ENCODE measurements around the gene CDC25B.

CDC25B gene

GRCh38 chr20:3802524-3803239, 6.6 kb downstream of the CDC25B start:
- no peak for DNase-seq (ENCODE audit: low read depth in 2 of 3, low spot score in 1 of 3)

- DNase-seq (ENCODE audit: low read depth in 2 of 3, low spot score in 1 of 3): no peak
Observed at GRCh38 chr20:3803289-3803688, 7.2 kb downstream of the CDC25B start.

DNA sequence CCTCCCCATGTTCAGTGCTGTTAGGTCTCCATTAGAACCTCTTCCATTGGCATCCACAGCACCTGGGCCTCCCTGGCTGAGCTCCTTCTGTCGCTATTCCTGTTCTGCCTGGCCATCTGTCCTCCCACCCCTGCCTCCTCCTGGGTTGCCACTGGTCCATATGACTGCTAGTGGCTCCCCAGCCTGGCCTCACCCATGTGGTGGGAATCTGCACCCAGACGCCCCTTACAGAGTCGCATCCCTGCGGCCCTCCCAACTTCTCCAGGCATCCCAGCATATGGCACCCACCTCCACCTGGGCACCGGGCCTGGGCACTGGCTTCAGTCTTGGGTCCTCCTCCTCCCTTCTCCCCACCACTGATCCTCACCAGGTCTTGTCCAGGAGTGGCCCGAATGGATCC, 7.7 kb downstream of the CDC25B start:
- DNase-seq (ENCODE audit: low read depth in 2 of 3, low spot score in 1 of 3): no peak

GRCh38 chr20:3804254-3804751, 8.2 kb downstream of the CDC25B start:
- no peak for DNase-seq (ENCODE audit: low read depth in 2 of 3, low spot score in 1 of 3)

GRCh38 chr20:3804781-3805180, 8.7 kb downstream of the CDC25B start:
- no peak for DNase-seq (ENCODE audit: low read depth in 2 of 3, low spot score in 1 of 3)

DNA sequence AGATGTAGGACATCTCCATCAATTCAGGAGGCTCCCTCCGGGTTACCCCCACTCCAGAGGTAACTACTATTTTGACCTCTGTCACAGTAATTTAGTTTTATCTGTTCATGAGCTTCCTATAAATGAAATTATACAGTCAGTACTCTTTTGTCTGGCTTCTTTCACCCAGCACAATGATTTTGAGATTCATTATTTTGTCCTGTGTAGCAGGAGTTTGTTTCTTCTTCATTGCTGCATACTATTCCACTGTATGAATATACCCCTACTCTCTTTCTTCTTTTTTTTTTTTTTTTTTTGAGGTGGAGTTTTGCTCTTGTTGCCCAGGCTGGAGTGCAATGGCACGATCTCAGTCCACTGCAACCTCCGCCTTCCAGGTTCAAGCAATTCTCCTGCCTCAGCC, 12.4 kb downstream of the CDC25B start:
- DNase-seq (ENCODE audit: low read depth in 2 of 3, low spot score in 1 of 3): no peak

DNA sequence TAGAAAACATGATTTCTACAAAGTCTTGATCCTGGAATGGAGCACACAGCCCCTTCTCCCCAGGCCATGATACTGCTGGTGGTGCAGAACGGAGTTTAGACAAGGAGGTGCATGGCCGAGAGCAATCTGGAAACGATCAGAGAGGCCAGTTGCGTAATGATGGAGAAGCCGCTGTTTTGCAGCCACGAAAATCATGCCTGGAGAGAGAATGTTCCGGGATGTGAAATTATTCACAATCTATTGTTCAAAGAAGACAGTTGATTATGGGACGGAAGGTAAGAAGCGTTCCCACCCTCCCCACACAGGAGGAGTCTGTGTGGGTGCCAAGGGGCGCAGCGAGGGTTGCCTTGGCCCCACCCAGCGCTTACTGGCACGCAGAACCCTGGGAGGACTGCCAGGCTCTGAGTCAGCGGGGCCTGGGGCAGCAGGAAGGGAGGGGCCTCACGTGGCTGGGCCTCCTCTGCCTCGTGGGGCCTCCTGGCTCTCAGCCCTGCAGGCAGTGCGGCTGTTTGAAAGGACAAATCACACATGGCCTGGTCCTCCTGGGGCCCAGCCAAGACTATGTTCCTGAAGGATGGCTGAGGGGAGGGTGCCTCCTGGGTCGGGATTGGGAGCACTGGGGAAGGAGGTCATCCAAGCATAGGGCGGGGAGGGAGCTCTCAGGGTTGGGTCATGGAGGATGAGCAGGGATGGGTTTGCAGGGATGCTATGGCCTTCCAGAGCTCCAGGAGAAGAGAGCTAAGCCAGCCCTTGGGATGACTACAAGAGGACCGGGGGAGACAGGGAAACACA, 15.6 kb downstream of the CDC25B start:
- peak; percentile 81 to 88 (median 88) for DNase-seq (ENCODE audit: low read depth in 2 of 3, low spot score in 1 of 3)

DNA sequence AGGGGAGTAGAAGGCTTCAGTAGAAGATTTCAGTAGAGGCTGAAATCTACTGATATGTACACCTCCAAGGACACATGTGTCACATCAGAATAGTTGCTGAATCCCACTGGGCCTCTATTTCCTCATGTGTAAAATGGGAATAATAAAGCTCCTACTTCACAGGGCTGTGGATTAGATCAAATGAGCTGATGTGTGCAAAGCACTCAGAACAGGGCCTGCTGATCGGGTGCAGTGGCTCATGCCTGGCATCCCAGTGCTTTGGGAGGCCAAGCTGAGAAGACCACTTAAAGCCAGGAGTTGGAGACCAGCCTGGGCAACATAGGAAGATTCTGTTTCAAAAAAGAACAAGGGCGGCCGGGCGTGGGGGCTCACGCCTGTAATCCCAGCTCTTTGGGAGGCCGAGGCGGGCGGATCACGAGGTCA, 16.2 kb downstream of the CDC25B start:
- DNase-seq (ENCODE audit: low read depth in 2 of 3, low spot score in 1 of 3): no peak

- DNase-seq (ENCODE audit: low read depth in 2 of 3, low spot score in 1 of 3): no peak
Observed at GRCh38 chr20:3812975-3813847, 17.1 kb downstream of the CDC25B start.

GRCh38 chr20:3813848-3814581, 17.9 kb downstream of the CDC25B start:
- DNase-seq (ENCODE audit: low read depth in 2 of 3, low spot score in 1 of 3): no peak

DNA sequence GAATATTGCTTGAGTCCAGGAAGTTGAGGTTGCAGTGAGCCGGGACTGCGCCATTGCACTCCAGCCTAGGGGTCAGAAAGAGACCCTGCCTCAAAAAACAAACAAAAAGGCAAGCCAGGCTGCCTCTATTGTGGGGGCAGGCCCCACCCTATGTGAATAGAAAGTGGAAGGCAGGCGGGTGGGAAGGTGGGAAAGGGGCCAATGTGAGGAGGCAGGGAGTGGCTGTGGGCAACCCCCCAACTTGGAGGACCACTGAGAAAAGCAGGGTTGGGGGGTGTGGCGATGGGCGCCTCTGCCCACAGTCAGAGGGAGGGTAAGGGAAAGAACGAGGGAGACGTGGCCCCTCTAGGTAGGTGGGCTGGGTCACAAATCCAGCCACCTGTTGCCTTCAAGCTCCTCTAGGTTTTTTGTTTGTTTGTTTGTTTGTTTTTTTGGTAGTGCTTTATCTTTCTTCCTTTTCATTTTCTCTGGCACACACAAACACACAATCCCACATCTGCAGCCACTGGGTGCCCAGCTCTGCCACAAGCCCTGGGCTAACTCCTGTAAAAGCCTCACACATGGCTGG, 18.9 kb downstream of the CDC25B start:
- no peak for DNase-seq (ENCODE audit: low read depth in 2 of 3, low spot score in 1 of 3)

GRCh38 chr20:3815703-3816315, 19.7 kb downstream of the CDC25B start:
- DNase-seq (ENCODE audit: low read depth in 2 of 3, low spot score in 1 of 3): no peak

DNA sequence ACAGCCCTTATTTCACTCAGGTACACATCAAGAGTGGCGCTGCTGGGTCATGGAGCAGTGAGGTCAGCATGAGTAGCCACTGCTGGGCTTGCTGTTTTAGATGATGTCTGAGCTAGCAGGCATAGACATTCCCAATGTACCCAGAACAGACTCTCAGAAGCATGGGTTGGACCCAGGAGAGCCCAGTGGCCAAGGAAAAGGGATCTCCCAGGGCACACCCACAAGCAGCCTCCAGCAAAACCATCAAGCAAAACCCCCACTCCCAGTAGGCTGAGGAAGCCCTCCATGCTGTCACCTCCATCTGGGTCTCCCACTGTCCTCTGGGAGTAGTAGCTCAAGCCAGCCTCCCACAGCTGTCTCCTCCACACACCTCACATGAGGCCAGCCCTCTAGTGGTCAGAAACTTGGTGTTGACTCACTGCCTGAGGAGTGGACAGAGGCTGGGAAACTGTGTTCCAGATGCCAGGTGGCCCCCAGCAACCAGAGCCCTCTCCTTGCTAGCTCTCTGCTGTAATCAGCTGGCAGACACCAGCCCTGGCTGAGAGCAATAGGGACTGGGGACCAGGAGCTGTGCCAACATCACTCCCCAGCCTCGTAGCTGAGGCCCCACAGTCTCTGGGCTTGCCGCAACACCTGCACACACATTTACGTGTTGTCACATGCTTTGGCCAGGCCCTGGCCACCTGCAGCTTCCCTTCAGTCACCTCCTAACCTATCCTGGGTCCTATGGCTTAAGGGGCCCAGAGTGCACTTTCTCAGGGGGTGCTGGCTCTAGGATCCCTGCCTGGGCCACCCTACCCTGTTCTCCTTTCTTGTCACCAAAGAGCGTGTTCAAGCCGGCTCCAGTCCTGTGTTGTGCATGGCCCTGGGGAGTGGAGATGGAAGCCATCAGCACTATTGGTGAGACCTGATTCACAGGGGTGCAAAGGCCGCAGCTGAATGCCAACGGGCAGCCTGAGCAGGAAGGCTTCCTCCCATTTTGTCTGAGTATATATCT, 22.3 kb downstream of the CDC25B start:
- no peak for DNase-seq (ENCODE audit: low read depth in 2 of 3, low spot score in 1 of 3)

GRCh38 chr20:3819411-3820047, 23.4 kb downstream of the CDC25B start:
- no peak for DNase-seq (ENCODE audit: low read depth in 2 of 3, low spot score in 1 of 3)

DNA sequence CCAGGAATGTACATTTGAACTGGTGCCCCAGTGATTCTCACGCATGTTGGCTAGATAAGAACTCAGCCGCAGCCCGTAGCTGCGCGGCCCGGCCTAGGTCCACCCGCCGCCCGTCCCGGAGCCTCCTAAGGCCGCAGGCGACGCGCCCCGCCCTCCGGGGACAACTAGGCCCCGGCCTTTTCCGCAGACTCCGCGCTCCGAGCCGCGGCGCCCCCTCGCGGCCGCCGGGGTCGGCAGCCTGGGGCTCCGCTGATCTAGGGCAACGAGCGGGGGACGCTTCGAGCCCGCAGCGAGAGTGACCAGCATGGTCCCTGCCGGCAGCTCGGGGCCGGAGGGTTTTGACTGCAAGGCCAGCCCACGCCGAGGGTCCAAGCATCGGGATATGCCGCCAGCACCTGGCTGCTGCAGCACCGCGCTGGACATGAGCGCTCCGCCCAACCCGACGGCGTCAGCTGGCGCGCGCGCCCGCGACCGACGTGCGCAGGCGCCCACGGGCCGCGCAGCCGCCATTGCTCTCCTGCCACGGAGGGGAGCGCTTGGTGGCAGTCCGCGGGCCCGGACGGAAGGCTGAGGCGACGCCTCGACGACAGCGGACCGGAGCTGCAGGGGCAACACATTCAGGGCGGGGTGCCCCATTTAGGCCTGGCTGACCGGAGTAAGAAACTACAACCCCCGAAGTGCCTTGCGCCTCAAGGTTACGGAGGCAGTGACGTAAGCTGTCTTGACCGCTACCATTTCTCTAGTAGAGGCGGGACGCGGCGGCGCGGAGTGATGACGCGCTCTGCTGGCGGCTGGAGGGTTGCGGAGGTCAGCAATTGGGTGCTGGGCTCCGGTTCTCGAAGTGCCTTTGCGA, 24.2 kb downstream of the CDC25B start, which contains the start of gene AP5S1:
TSS of gene AP5S1 (plus strand) at position 500 of the 853 bp plus-strand sequence. CDS start 1,571 bp downstream, outside the sequence.
- peak; percentile 83 to 91 (median 89) for DNase-seq (ENCODE audit: low read depth in 2 of 3, low spot score in 1 of 3)

- no peak for DNase-seq (ENCODE audit: low read depth in 2 of 3, low spot score in 1 of 3)
Observed at GRCh38 chr20:3820901-3821727, 25.0 kb downstream of the CDC25B start.
